NCI-H2227 (cell line): Measurements from ENCODE around the gene SEMA4F.

Experiments used
- DNase-seq: peaks from one replicate; lab custom pipeline; 2025; ENCODE audit not compliant: unreplicated experiment; lab: John Stamatoyannopoulos, UW

The SEMA4F gene

GRCh38 chr2:74703373-74703772 is 49.3 kb downstream of the SEMA4F start:
- DNase-seq, result no peak

- DNase-seq, result no peak
These were observed 50.2 kb downstream of the SEMA4F start for GRCh38 chr2:74704216-74704615.

DNA sequence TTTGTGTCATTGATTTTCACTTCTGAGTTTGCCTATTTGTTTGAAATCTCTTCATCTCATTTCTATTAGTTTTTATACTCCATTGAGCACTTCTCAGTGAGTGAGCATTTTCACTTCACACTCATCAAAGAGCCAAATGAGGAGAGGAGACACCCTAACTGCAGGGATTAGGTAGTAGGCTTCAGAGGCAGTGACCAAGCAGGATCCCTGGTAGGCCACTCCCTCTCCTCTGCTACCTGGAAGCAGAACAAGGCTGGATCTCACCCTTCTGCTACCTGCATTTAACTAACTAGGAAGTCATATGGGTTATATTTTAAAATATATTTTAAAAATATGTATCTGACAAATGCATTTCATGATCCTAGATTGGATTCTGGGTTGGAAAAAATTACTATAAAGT is 52.7 kb downstream of the SEMA4F start:
- no peak for DNase-seq

GRCh38 chr2:74707837-74708236 is 53.8 kb downstream of the SEMA4F start:
- no peak for DNase-seq

GRCh38 chr2:74708296-74708695 is 54.2 kb downstream of the SEMA4F start:
- no peak for DNase-seq

- DNase-seq, result no peak
These were observed 54.8 kb downstream of the SEMA4F start for GRCh38 chr2:74708883-74709282.

- no peak for DNase-seq
These were observed 58.4 kb downstream of the SEMA4F start for GRCh38 chr2:74712223-74713053.

- DNase-seq, result no peak
These were observed 60.6 kb downstream of the SEMA4F start for GRCh38 chr2:74714691-74715080.

DNA sequence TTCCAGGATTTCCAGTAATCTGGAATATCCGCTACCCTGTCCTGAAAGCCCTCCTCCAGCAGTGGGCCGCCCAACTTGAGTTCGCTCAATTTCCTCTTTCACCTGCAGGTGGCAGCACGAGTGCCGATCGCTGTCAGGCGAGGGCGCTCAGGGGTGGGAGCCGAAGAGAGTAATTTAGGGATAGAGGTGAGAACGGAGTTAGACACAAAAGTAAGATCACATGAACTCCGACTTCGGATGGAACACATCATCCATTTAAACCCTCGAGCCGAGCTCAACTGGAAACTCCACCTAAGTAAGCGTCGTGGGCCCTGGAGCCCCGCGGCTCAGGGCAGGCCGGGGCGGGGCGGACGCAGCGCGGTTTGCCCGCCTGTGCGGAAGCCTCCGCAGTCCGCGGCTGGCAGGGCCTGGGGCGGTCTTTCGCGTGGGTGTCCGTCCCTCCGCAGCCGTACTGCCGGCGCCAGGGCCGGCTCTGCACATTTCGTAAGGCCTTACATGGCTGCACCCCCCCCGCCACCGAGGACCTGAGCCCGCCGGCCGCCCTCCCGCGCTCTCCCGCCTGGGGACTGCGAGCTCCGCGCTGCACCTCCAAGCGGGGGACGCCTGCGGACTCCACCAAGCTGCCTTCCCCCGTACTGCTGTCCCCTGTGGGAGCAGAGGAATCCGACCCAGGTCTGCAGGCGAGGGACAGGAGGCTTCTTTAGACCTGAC is 61.2 kb downstream of the SEMA4F start:
- DNase-seq, result peak; percentile 91

- peak; percentile 51 for DNase-seq
These were observed 61.8 kb downstream of the SEMA4F start for GRCh38 chr2:74715880-74716279.

DNA sequence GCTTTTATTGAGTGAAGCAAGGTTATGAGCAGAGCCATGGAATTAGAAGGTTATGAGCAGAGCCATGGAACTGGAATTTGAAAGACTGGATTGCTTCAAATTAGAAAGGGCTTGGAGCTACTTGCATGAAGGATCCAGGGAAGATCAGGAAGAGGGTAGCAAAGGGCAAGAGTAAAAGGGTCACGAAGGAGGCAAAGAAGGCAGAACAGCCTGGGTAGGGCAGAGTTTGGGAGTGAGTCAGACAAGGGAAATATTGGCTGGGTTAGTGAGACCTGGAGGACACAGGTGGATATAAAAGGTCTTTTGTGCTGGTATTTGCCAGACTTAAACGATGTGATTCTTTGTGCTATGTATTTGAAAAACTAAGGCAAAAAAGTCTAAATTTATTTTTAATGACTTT is 65.0 kb downstream of the SEMA4F start:
- DNase-seq, result no peak

DNA sequence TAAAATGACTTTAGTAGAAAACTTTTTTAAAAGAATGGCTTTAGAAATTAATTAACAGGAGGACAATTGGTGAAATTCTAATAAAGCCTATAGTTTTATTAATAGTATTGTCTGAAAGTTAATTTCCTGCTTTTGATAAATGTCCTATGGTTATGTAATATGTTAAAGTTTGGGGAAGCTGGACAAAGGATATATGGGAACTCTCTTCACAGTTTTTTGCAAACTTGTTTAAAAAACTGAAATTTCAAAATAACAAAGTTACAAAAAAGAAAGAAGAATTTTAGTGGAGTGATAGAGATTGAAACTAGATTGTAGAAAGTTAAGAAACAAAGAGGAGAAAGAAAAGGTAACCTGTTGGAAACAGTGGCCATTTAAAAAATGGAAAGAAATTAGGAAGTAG is 67.3 kb downstream of the SEMA4F start:
- no peak for DNase-seq

- DNase-seq, result no peak
These were observed 70.4 kb downstream of the SEMA4F start for GRCh38 chr2:74724496-74724895.

GRCh38 chr2:74725287-74725686 is 71.2 kb downstream of the SEMA4F start:
- DNase-seq, result no peak

- DNase-seq, result no peak
These were observed 74.8 kb downstream of the SEMA4F start for GRCh38 chr2:74728842-74729241.

GRCh38 chr2:74730530-74730929 is 76.5 kb downstream of the SEMA4F start:
- DNase-seq, result no peak
